ENCODE measurements around the gene PLCB4.

The PLCB4 gene

DNA sequence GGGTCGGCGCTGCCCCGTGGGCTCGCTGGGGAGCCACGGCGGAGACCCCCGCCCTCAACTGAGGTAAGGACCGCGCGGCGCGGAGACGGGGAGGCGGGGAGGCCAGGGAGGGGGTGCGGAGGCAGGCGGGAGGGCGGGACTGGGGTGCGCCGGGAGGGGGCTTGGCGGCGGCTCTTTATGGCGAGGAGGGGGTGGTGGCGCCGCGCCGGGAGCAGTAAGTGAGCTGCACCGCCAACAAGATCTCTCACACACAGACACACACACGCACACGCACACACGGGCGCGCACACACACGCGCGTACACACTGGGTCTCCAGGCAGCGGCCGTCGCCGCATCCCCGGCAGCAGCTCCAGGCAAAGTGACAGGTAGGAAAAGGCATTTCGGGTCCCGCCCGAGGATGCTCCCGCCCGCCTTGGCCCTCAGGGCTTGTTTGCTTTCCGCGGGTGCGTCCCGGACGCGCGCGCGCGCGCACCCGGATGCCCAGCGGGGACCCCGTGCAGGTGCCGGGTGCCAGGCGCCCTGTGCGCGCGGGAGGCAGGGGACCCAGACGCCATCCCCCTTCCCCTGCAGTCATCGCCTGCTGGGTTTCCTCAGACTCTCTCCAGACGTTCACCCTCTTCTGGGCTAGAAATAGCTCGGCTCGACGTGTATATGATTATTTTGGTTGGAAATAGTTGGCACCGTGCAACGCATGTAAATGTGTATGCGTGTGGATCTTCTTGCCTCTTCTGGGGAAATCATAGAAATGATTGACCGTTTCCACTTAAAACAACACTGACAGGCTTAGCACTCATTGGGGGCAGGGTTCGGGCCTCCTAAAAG lies at the start of gene PLCB4:
Gene PLCB4, plus strand, starts transcription at position 247 of the 823 bp plus-strand sequence. CDS start 238,728 bp downstream, outside the sequence.
- Histone ChIP-seq H3K36me3 (ENCODE audit: low read length) (no peaks in the 10 kb centered on the region), H3K4me3 (ENCODE audit: insufficient read depth, low read length, poor library complexity, severe bottlenecking) (no peak within 1 kb of the TSS), H3K79me2 (ENCODE audit: insufficient read depth, low read length) (no peaks in the 10 kb centered on the region), H3K27me3 (ENCODE audit: low read length) (no peaks in the 10 kb centered on the region), H3K9me3 (ENCODE audit: insufficient read depth, low read length) (no peaks in the 10 kb centered on the region), H3K9me2 (replicated peaks; ENCODE audit: insufficient read depth, low read length) (no peaks in the 10 kb centered on the region), H2AFZ (ENCODE audit: low read depth, low read length, severe bottlenecking) (no peak within 1 kb of the TSS), H3K4me2 (ENCODE audit: low read depth, low read length, poor library complexity, severe bottlenecking) (no peak within 1 kb of the TSS), H3K27ac (ENCODE audit: low read depth, low read length) (no peak within 1 kb of the TSS), H3K9ac (ENCODE audit: low read length) (no peak within 1 kb of the TSS), H4K20me1 (ENCODE audit: low read depth, low read length) (no peaks in the 10 kb centered on the region), H3F3A (ENCODE audit: insufficient read depth) (no peaks in the 10 kb centered on the region)
- TF ChIP-seq EZH2phosphoT487 (conservative IDR thresholded peaks at IDR 0.05; ENCODE audit: low read length) (no peak), CTCF (IDR thresholded peaks at IDR 0.05; ENCODE audit: insufficient read depth, low read length, poor library complexity, severe bottlenecking) (no peak)

DNA sequence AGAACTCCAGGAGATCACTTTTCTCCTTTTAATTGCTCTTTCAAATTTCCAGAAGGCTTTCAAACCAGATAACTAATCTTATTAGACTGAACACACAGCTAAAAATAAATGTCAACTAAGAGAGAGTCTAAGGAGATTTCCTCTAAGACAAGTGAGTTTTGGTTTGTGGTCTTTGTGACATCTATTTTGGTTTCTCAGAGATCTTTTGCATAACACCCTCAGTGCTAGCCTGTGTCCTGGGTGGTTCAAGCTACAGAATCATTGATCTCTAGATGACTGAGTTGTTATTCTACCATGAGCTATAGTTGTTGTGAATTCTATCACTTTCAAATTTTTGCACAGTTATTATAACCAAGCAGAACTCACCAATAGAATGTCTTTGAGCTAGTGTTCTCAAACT lies 49.1 kb upstream of the PLCB4 start:
- no peaks in the 10 kb centered on the region for H3K27me3 ChIP-seq (ENCODE audit: low read length)
- H3K9me2 ChIP-seq (replicated peaks; ENCODE audit: insufficient read depth, low read length): no peaks in the 10 kb centered on the region
- TF ChIP-seq EZH2phosphoT487 (conservative IDR thresholded peaks at IDR 0.05; ENCODE audit: low read length): no peak
- TF ChIP-seq CTCF (IDR thresholded peaks at IDR 0.05; ENCODE audit: insufficient read depth, low read length, poor library complexity, severe bottlenecking): no peak
- no peaks in the 10 kb centered on the region for H3F3A ChIP-seq (ENCODE audit: insufficient read depth)
- no peaks in the 10 kb centered on the region for H3K36me3 ChIP-seq (ENCODE audit: low read length)
- no peak overlapping the region for H3K4me2 ChIP-seq (ENCODE audit: low read depth, low read length, poor library complexity, severe bottlenecking)
- no peaks in the 10 kb centered on the region for H3K79me2 ChIP-seq (ENCODE audit: insufficient read depth, low read length)
- no peak overlapping the region for H3K4me3 ChIP-seq (ENCODE audit: insufficient read depth, low read length, poor library complexity, severe bottlenecking)
- H3K9me3 ChIP-seq (ENCODE audit: insufficient read depth, low read length): no peaks in the 10 kb centered on the region
- H3K27ac ChIP-seq (ENCODE audit: low read depth, low read length): no peak overlapping the region
- no peak overlapping the region for H2AFZ ChIP-seq (ENCODE audit: low read depth, low read length, severe bottlenecking)
- no peaks in the 10 kb centered on the region for H4K20me1 ChIP-seq (ENCODE audit: low read depth, low read length)
- no peak overlapping the region for H3K9ac ChIP-seq (ENCODE audit: low read length)

- no peaks in the 10 kb centered on the region for H4K20me1 ChIP-seq (ENCODE audit: low read depth, low read length)
- H3K79me2 ChIP-seq (ENCODE audit: insufficient read depth, low read length): no peaks in the 10 kb centered on the region
- H3K9me2 ChIP-seq (replicated peaks; ENCODE audit: insufficient read depth, low read length): no peaks in the 10 kb centered on the region
- no peak overlapping the region for H3K27ac ChIP-seq (ENCODE audit: low read depth, low read length)
- H3K36me3 ChIP-seq (ENCODE audit: low read length): no peaks in the 10 kb centered on the region
- H3K4me3 ChIP-seq (ENCODE audit: insufficient read depth, low read length, poor library complexity, severe bottlenecking): no peak overlapping the region
- no peak overlapping the region for H3K9ac ChIP-seq (ENCODE audit: low read length)
- no peaks in the 10 kb centered on the region for H3K9me3 ChIP-seq (ENCODE audit: insufficient read depth, low read length)
- no peak for TF ChIP-seq EZH2phosphoT487 (conservative IDR thresholded peaks at IDR 0.05; ENCODE audit: low read length)
- no peak for TF ChIP-seq CTCF (IDR thresholded peaks at IDR 0.05; ENCODE audit: insufficient read depth, low read length, poor library complexity, severe bottlenecking)
- H3K4me2 ChIP-seq (ENCODE audit: low read depth, low read length, poor library complexity, severe bottlenecking): no peak overlapping the region
- no peaks in the 10 kb centered on the region for H3K27me3 ChIP-seq (ENCODE audit: low read length)
- no peak overlapping the region for H2AFZ ChIP-seq (ENCODE audit: low read depth, low read length, severe bottlenecking)
- H3F3A ChIP-seq (ENCODE audit: insufficient read depth): no peaks in the 10 kb centered on the region
Measured at GRCh38 chr20:9021216-9021615, 47.7 kb upstream of the PLCB4 start.

Measured in SU-DHL-6 (cell line).